NCI-H526 (cell line): ENCODE results near the gene CASKIN1.
"Not testable (repeated sequence)": the region's sequence is repeated elsewhere in the genome, so short reads cannot be mapped to it uniquely, and the experiment has no call there.

Experiments
- DNase-seq, 2 experiments: peaks; one replicate each; lab custom pipeline; 2025; lab: John Stamatoyannopoulos, UW

Gene CASKIN1, protein sequence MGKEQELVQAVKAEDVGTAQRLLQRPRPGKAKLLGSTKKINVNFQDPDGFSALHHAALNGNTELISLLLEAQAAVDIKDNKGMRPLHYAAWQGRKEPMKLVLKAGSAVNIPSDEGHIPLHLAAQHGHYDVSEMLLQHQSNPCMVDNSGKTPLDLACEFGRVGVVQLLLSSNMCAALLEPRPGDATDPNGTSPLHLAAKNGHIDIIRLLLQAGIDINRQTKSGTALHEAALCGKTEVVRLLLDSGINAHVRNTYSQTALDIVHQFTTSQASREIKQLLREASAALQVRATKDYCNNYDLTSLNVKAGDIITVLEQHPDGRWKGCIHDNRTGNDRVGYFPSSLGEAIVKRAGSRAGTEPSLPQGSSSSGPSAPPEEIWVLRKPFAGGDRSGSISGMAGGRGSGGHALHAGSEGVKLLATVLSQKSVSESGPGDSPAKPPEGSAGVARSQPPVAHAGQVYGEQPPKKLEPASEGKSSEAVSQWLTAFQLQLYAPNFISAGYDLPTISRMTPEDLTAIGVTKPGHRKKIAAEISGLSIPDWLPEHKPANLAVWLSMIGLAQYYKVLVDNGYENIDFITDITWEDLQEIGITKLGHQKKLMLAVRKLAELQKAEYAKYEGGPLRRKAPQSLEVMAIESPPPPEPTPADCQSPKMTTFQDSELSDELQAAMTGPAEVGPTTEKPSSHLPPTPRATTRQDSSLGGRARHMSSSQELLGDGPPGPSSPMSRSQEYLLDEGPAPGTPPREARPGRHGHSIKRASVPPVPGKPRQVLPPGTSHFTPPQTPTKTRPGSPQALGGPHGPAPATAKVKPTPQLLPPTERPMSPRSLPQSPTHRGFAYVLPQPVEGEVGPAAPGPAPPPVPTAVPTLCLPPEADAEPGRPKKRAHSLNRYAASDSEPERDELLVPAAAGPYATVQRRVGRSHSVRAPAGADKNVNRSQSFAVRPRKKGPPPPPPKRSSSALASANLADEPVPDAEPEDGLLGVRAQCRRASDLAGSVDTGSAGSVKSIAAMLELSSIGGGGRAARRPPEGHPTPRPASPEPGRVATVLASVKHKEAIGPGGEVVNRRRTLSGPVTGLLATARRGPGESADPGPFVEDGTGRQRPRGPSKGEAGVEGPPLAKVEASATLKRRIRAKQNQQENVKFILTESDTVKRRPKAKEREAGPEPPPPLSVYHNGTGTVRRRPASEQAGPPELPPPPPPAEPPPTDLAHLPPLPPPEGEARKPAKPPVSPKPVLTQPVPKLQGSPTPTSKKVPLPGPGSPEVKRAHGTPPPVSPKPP (N-terminal part only)

GRCh38 chr16:2196162-2196980, at the start of gene CASKIN1:
TSS of gene CASKIN1 (minus strand) at chr16:2196605. CDS start at chr16:2196432, 173 bp downstream.
- DNase-seq = peak in 1 of 2 experiments; percentile 49

DNA sequence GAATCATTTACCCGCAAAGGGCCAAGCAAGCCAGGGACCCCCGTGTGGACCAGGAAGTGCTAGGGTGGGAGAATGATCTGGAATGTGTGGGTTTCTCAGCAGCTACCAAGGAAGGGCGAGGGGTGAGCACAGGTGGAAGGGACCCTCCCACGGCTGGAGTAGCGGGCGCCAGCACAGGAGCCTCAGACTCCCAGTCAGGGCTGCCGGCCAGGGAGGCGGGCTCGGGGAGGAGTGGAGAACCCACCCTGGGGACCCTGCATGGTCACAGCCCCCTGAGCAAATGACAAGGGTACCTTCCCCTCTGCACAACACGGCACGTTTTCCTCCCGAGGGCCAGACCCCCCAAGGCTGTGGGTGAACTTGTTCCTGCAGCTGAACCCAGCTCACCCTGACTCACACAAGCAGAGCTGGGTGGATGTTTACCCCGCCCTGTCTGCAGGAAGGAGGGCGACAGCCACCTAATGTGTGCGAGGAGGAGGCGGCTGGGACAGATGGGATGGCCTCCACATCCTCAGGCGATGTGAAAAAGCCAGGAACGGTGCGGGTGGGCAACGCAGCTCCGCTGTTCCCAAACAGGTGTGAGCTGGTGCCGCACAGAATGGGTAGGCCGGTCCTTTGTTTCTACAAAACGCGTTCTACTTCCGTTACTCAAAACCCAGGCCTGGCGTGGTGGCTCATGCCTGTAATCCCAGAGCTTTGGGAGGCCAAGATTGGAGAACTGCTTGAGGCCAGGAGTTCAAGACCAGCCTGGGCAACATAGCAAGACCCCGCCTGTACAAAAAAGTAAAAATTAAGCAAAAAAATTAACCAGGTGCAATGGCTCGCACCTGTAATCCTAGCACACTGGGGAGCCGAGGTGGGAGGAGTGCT, 48.8 kb upstream of the CASKIN1 start:
- no peak for DNase-seq

DNA sequence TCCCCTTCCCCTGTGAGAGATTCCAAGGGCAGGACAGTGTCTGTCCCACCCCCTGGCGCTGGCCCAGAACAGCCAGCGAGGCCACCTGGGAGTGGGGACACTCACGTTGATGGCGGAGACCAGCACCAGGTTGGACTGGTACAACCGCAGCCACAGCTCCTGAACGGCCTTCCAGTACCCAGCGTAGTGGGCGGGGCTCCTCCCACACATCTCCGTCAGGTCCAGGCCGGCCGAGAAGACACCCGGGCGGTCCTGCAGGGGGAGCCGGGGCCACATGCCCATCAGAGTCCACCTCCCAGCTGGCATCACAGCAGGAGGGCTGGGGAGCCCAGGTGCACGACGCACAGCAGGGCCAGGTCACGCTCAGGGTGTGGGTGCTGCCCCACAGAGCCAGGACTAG, 47.9 kb upstream of the CASKIN1 start:
- DNase-seq = no peak

DNA sequence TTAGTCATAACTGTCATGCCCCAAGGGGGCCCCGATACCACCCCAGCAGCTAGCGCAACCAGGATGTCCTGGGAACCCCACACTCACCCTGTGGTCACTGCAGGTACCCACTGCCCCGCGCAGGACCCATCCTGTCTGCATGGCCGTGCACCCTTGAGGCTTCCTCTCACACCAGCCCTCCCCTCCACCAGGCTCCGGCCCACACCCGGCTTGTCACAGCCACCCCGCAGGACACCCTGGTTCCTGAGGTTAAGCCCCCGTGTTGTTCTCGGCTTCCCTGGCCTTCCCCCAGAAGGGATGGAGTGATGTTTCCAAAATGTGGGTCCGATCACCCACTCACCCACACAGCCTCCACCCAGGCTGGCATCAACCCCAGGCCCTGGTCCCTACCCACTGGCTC, 47.4 kb upstream of the CASKIN1 start:
- DNase-seq = no peak

- DNase-seq = peak in 1 of 2 experiments; percentile 14
These were observed 46.7 kb upstream of the CASKIN1 start for GRCh38 chr16:2243031-2243528.

GRCh38 chr16:2242598-2242997, 46.2 kb upstream of the CASKIN1 start:
- DNase-seq = no peak

- DNase-seq = not testable (repeated sequence)
These were observed 43.9 kb upstream of the CASKIN1 start for GRCh38 chr16:2240331-2240730.

- DNase-seq = peak in 1 of 2 experiments; percentile 13
These were observed 42.7 kb upstream of the CASKIN1 start for GRCh38 chr16:2238838-2239675.

DNA sequence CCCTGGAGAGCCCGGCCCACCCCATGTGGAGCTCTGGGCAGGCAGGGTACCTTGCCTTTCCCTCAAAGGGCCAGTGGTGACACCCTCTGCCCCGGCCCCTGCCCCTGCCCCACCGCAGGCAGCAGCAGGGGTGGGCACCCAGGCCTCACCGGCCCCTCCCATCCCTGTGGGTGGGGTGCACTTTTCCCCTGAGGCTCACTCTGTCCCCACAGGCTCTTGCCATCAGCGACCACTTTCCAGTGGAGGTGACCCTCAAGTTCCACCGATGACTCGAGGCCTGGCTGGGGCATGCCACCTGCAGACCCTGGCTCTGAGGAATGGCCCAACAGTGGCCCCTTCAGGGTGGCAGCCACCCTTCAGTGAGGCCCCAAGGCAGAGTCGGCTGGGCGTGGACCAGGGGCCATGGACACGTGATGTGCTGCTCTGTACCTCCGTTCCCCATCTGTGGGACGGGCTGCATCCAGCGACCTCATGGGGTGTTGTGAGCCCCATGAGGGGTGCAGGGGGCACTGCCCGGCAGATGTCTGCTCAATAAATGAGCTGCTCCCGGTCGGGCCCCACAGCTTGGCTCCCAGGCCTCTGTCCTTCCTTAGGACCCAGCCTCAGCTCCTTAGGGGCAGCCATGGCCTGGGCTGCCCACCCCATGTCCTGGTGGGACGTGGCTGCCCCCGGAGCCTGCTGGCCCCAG, 41.9 kb upstream of the CASKIN1 start:
- DNase-seq = no peak

DNA sequence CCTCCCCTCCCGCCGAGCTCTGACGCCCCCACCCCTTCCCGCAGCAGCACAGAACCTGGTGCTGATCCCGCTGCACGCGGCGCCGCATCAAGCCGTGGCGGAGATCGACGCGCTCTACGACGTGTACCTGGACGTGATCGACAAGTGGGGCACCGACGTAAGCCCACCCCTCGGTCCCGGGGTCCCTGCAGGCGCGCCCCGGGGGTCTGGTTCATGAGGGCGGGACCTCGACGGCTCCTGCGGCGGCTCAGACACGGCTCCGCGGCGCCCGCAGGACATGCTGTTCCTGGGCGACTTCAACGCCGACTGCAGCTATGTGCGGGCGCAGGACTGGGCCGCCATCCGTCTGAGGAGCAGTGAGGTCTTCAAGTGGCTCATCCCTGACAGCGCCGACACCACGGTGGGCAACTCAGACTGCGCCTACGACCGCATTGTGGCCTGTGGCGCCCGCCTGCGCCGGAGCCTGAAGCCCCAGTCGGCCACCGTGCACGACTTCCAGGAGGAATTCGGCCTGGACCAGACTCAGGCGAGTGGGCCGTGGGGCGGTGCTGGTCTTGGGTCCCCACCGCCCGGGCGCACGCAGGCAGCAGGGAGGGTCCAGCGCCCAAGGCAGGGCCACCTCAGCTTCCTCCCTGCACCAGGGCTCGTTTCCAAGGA, 41.2 kb upstream of the CASKIN1 start:
- peak in 1 of 2 experiments; percentile 43 for DNase-seq

- DNase-seq = no peak
These were observed 40.7 kb upstream of the CASKIN1 start for GRCh38 chr16:2237102-2237482.

GRCh38 chr16:2236337-2237101, 40.1 kb upstream of the CASKIN1 start, which contains the start of gene DNASE1L2:
TSS of gene DNASE1L2 (plus strand) at chr16:2236444. CDS start at chr16:2236817, 373 bp downstream.
- peak in 1 of 2 experiments; percentile 44 for DNase-seq

- no peak for DNase-seq
These were observed 39.4 kb upstream of the CASKIN1 start for GRCh38 chr16:2235695-2236336.

- DNase-seq = no peak
These were observed 38.8 kb upstream of the CASKIN1 start for GRCh38 chr16:2235234-2235651.

DNA sequence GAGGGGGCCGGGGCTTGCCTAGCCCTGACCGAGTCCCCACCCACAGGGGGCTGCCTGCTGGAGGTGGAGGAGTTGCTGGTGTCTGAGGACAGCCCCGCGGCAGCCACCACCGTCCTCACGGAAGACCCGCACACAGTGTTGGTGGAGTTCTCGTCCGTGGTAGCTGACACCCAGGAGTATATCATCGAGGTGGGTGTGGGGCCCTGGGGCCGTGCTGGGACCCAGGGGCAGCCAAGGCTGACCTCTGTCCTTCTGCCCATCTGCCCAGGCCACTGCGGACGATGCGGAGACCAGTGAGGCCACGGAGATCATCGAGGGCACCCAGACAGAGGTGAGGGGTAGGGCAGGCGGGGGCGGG, 38.4 kb upstream of the CASKIN1 start:
- DNase-seq = no peak
